Activated T-cell treated with anti-CD3 and anti-CD28 coated beads, Interleukin-2, amount 50 U/mL, for 24 hours (primary cell): ENCODE data around the gene KNOP1.
A peak's percentile ranks its signal among the peaks of the same experiment; 100 is the strongest.
"Not testable (repeated sequence)": the region's sequence is repeated elsewhere in the genome, so short reads cannot be mapped to it uniquely, and the experiment has no call there.

ENCODE experiments used
- DNase-seq: peaks from one replicate; pipeline ENCODE4 v3.0.0-alpha.2; 2020
- H3K27ac Mint-ChIP-seq: 2 replicates; pipeline ENCODE4 v1.8.0; 2020; ENCODE audit warnings: mild to moderate bottlenecking, mixed read lengths
- H3K27me3 Mint-ChIP-seq: 2 replicates; pipeline ENCODE4 v1.8.0; 2020; ENCODE audit warnings: mixed read lengths
- H3K36me3 Mint-ChIP-seq: 2 replicates; pipeline ENCODE4 v1.8.0; 2020; ENCODE audit warnings: low read depth, mixed read lengths
- H3K4me1 Mint-ChIP-seq: 2 replicates; pipeline ENCODE4 v1.8.0; 2020; ENCODE audit warnings: low read depth, mixed read lengths
- H3K4me3 Mint-ChIP-seq: 2 replicates; pipeline ENCODE4 v1.8.0; 2020; ENCODE audit warnings: mild to moderate bottlenecking, moderate library complexity, mixed read lengths
- H3K9me3 Mint-ChIP-seq: 2 replicates; pipeline ENCODE4 v1.8.0; 2020; ENCODE audit warnings: mixed read lengths

The KNOP1 gene

DNA sequence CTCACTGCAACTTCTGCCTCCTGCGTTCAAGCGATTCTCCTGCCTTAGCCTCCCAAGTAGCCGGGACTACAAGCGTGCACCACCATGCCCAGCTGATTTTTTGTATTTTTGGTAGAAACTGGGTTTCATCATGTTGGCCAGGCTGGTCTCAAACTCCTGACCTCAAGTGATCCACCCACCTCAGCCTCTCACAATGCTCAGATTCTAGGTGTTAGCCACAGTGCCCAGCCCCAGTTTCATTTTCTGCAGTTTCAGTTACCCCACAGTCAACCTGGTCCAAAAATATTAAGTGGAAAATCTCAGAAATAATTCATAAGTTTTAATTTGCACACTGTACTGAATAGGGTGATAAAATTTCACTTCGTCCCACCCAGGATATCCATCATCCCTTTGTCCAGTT is 28.7 kb downstream of the KNOP1 start:
- peaks cover 85% of the 10 kb centered on the region for H3K36me3 Mint-ChIP-seq
- peaks cover 32% of the 10 kb centered on the region for H3K4me1 Mint-ChIP-seq
- no peaks in the 10 kb centered on the region for H3K27me3 Mint-ChIP-seq
- no peak overlapping the region for H3K4me3 Mint-ChIP-seq
- H3K27ac Mint-ChIP-seq, result peak overlapping the region; percentile 6
- DNase-seq, result no peak
- peaks cover 8% of the 10 kb centered on the region for H3K9me3 Mint-ChIP-seq

DNA sequence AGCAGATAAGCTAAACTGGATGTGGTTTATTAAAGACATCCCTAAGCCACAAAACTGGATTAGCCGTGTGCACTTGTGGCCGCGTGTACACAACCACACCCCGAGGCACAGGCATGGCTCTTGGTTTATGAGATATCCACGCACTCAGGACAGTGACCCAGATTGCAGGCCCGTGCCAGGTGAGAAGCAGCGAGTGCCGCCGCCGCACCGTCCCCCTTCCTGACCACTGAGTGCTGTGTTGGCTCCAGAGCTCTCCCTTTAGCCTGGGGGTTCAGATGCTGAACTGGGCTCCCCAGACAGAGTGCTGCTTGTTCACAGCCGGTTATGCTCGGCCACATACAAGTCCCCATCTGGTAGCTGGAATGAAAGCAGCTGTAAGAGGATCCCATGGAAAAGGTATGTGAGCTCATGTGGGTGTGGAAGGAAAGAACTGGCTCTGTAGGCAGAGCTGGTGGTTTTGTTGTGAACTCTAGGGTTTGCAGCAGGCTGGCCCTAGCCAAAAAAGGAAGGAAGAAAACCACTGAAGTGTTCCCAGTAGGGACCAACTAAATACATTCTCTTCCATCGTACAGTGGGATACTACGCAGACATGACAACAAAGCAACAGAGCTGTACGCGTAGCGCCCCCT is 29.5 kb downstream of the KNOP1 start:
- peaks cover 10% of the 10 kb centered on the region for H3K9me3 Mint-ChIP-seq
- no peak overlapping the region for H3K4me3 Mint-ChIP-seq
- no peaks in the 10 kb centered on the region for H3K27me3 Mint-ChIP-seq
- H3K4me1 Mint-ChIP-seq, result peaks cover 29% of the 10 kb centered on the region
- DNase-seq, result no peak
- no peak overlapping the region for H3K27ac Mint-ChIP-seq
- H3K36me3 Mint-ChIP-seq, result peaks cover 85% of the 10 kb centered on the region

DNA sequence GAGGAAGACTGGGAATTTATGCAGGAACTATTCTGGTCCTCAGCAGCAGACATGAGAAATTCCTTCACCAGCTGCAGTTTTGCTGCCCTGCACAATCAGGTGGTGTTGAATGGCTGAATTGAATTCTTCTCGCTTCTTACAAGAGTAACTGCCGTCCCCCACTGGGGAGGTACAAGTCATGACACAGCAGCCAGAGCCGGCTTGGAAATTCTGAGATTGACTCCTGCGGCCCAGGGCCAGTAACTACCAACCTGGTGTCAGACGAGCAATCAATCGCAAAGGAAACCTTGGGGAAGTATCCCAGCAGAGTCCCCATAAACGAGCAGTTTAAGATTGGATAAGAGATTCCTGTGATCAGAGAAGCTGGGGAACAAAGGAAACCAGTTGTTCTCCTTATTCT is 30.7 kb downstream of the KNOP1 start:
- Mint-ChIP-seq H3K36me3 (peaks cover 88% of the 10 kb centered on the region), H3K4me1 (peaks cover 29% of the 10 kb centered on the region), H3K9me3 (peaks cover 15% of the 10 kb centered on the region), H3K4me3 (no peak overlapping the region), H3K27ac (no peak overlapping the region), H3K27me3 (no peaks in the 10 kb centered on the region)
- no peak for DNase-seq

GRCh38 chr16:19685176-19685575 is 32.9 kb downstream of the KNOP1 start:
- Mint-ChIP-seq H3K4me1 (peaks cover 19% of the 10 kb centered on the region), H3K36me3 (peaks cover 82% of the 10 kb centered on the region), H3K27me3 (no peaks in the 10 kb centered on the region), H3K27ac (no peak overlapping the region), H3K4me3 (no peak overlapping the region), H3K9me3 (peaks cover 15% of the 10 kb centered on the region)
- no peak for DNase-seq

GRCh38 chr16:19683453-19684236 is 34.4 kb downstream of the KNOP1 start:
- Mint-ChIP-seq H3K4me3 (no peak overlapping the region), H3K27me3 (no peaks in the 10 kb centered on the region), H3K9me3 (peaks cover 15% of the 10 kb centered on the region), H3K27ac (no peak overlapping the region), H3K36me3 (peaks cover 75% of the 10 kb centered on the region), H3K4me1 (peaks cover 7% of the 10 kb centered on the region)
- no peak for DNase-seq

DNA sequence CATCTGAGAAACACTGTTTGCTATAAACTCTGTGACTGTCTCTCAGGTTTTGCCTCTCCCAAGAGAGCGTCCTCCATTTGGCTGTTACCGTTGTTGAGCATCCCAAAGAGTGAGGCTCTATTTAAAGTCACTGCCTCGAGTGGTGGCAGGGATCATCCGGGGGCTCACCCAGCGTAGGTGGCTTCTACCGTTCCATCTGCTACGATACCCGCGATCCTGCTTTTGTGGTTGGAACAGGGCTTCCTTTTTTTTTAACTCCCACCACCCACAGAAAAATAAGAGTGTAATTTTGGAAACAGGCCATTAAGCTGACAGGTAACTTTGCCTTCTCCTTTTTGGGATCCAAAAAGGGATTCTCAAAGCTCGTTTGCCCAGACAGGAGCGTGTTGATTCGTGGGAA is 36.4 kb downstream of the KNOP1 start:
- H3K27ac Mint-ChIP-seq, result no peak overlapping the region
- H3K4me1 Mint-ChIP-seq, result no peaks in the 10 kb centered on the region
- no peaks in the 10 kb centered on the region for H3K27me3 Mint-ChIP-seq
- H3K4me3 Mint-ChIP-seq, result no peak overlapping the region
- no peak for DNase-seq
- peaks cover 15% of the 10 kb centered on the region for H3K9me3 Mint-ChIP-seq
- peaks cover 65% of the 10 kb centered on the region for H3K36me3 Mint-ChIP-seq

- peaks cover 65% of the 10 kb centered on the region for H3K36me3 Mint-ChIP-seq
Measured at GRCh38 chr16:19680881-19681340, 37.1 kb downstream of the KNOP1 start.

GRCh38 chr16:19679281-19679680 is 38.7 kb downstream of the KNOP1 start:
- not testable (repeated sequence) for H3K4me3 Mint-ChIP-seq, DNase-seq, H3K27ac Mint-ChIP-seq, H3K9me3 Mint-ChIP-seq, H3K4me1 Mint-ChIP-seq, H3K27me3 Mint-ChIP-seq
- peaks cover 63% of the 10 kb centered on the region for H3K36me3 Mint-ChIP-seq

More at GRCh38 chr16:19680881-19681340, 37.1 kb downstream of the KNOP1 start:
- no peaks in the 10 kb centered on the region for H3K4me1 Mint-ChIP-seq
- H3K4me3 Mint-ChIP-seq, result no peak overlapping the region
- H3K27me3 Mint-ChIP-seq, result no peaks in the 10 kb centered on the region
- H3K9me3 Mint-ChIP-seq, result peaks cover 15% of the 10 kb centered on the region
- no peak for DNase-seq
- no peak overlapping the region for H3K27ac Mint-ChIP-seq

DNA sequence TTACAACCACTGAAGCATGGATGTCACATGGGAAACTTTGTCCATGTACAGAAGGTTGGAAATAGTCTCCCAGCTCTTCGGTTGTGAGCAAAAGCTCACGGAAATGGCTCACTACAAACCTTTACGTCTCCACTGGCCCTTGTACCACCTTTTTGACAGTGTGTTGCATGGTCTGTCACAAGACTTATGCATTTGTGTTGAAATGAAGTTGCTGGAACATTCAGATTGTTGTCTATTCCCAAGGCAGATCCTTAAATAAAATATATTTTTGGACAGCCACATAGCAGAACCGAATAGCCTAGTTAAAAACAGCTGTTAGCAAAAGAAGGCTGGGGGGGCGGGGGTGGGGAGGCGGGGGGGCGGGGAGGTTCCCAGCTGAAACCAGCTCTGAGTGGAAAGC is 39.2 kb downstream of the KNOP1 start:
- no peak overlapping the region for H3K27ac Mint-ChIP-seq
- H3K9me3 Mint-ChIP-seq, result peaks cover 6% of the 10 kb centered on the region
- no peak for DNase-seq
- H3K4me1 Mint-ChIP-seq, result peaks cover 5% of the 10 kb centered on the region
- H3K27me3 Mint-ChIP-seq, result no peaks in the 10 kb centered on the region
- peaks cover 61% of the 10 kb centered on the region for H3K36me3 Mint-ChIP-seq
- H3K4me3 Mint-ChIP-seq, result no peak overlapping the region

- no peak overlapping the region for H3K27ac Mint-ChIP-seq
- no peaks in the 10 kb centered on the region for H3K27me3 Mint-ChIP-seq
- H3K9me3 Mint-ChIP-seq, result no peaks in the 10 kb centered on the region
- DNase-seq, result no peak
- peaks cover 5% of the 10 kb centered on the region for H3K4me1 Mint-ChIP-seq
- no peak overlapping the region for H3K4me3 Mint-ChIP-seq
- H3K36me3 Mint-ChIP-seq, result peaks cover 56% of the 10 kb centered on the region
Measured at GRCh38 chr16:19677402-19677801, 40.6 kb downstream of the KNOP1 start.

DNA sequence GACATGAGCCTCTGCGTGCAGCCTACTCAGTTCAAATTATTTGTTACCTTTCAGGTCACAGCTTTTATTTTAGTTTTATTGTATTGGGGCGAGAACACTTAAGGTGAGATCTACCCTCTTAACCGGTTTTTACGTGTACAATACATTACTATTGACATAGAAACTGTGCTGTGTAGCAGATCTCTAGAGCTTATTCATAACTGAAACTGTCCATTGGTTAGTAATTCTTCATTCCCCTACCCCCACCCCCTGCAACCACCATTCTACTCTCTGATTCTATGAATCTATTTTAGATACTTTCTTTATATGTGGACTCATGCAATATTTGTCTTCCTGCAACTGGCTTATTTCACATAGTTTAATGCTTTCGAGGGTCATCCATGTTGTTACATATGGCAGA is 43.5 kb downstream of the KNOP1 start:
- Mint-ChIP-seq H3K4me3 (no peak overlapping the region), H3K36me3 (peaks cover 60% of the 10 kb centered on the region), H3K9me3 (no peaks in the 10 kb centered on the region), H3K27ac (no peak overlapping the region), H3K4me1 (peaks cover 5% of the 10 kb centered on the region), H3K27me3 (no peaks in the 10 kb centered on the region)
- DNase-seq, result no peak

DNA sequence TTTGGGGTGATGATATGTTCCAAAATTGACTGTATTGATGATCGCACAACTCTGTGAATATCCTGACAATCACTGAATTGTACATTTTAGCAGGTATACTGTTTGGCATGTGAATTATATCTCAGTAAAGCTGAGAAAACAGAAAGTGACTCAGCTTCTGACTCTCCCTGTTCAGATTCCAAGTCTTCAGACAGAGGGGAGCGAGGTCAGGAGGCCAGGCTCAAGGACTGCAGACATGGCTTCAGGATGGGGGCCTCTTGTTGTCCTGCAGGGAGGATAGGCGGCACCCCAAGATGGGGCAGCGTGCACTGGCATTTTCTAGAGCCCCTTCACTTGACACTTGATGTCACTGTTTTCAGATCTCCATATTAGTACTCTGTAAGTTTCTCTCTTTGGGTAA is 45.6 kb downstream of the KNOP1 start:
- H3K27ac Mint-ChIP-seq, result peak overlapping the region; percentile 28
- H3K36me3 Mint-ChIP-seq, result peaks cover 73% of the 10 kb centered on the region
- H3K4me1 Mint-ChIP-seq, result peaks cover 5% of the 10 kb centered on the region
- no peaks in the 10 kb centered on the region for H3K9me3 Mint-ChIP-seq
- no peaks in the 10 kb centered on the region for H3K27me3 Mint-ChIP-seq
- no peak overlapping the region for H3K4me3 Mint-ChIP-seq
- no peak for DNase-seq

GRCh38 chr16:19666477-19666876 is 51.5 kb downstream of the KNOP1 start:
- no peak for DNase-seq
- peaks cover 4% of the 10 kb centered on the region for H3K9me3 Mint-ChIP-seq
- peaks cover 68% of the 10 kb centered on the region for H3K36me3 Mint-ChIP-seq
- no peak overlapping the region for H3K27ac Mint-ChIP-seq
- no peaks in the 10 kb centered on the region for H3K27me3 Mint-ChIP-seq
- H3K4me1 Mint-ChIP-seq, result no peaks in the 10 kb centered on the region
- H3K4me3 Mint-ChIP-seq, result no peak overlapping the region

GRCh38 chr16:19665313-19665712 is 52.7 kb downstream of the KNOP1 start:
- not testable (repeated sequence) for H3K4me1 Mint-ChIP-seq, H3K27me3 Mint-ChIP-seq, H3K27ac Mint-ChIP-seq, H3K4me3 Mint-ChIP-seq, H3K9me3 Mint-ChIP-seq, DNase-seq
- H3K36me3 Mint-ChIP-seq, result peaks cover 66% of the 10 kb centered on the region

- H3K27me3 Mint-ChIP-seq, result no peaks in the 10 kb centered on the region
- DNase-seq, result no peak
- peaks cover 8% of the 10 kb centered on the region for H3K4me1 Mint-ChIP-seq
- no peak overlapping the region for H3K27ac Mint-ChIP-seq
- peaks cover 4% of the 10 kb centered on the region for H3K9me3 Mint-ChIP-seq
- H3K36me3 Mint-ChIP-seq, result peaks cover 60% of the 10 kb centered on the region
- H3K4me3 Mint-ChIP-seq, result no peak overlapping the region
Measured at GRCh38 chr16:19664166-19664565, 53.9 kb downstream of the KNOP1 start.
